HG02588 (cell line): Measurements from ENCODE around the gene PCDH10.

Experiments used
- ATAC-seq: cut with Tn5 transposase; IDR thresholded peaks from one replicate; pipeline ENCODE4 v1.9.1; 2021; ENCODE audit warnings: mild to moderate bottlenecking, moderate library complexity; ENCODE audit not compliant: unreplicated experiment

Gene PCDH10

DNA sequence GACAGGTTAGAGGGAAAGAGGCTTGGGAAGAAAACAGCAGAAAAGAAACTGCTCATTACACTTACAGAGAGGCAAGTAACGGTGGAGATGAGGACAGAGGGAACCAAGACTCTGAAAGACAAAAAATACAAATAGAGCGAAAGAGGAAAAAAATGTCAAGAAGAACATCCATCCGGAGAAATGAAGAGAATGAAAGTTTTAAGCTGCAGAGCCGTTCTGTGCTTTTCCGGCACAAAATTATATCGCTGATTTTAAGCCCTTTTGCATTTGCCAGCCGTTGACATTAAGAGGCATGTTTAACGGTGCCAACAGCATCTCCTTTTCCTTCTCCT, 236 bp downstream of the PCDH10 start:
- ATAC-seq = no peak

DNA sequence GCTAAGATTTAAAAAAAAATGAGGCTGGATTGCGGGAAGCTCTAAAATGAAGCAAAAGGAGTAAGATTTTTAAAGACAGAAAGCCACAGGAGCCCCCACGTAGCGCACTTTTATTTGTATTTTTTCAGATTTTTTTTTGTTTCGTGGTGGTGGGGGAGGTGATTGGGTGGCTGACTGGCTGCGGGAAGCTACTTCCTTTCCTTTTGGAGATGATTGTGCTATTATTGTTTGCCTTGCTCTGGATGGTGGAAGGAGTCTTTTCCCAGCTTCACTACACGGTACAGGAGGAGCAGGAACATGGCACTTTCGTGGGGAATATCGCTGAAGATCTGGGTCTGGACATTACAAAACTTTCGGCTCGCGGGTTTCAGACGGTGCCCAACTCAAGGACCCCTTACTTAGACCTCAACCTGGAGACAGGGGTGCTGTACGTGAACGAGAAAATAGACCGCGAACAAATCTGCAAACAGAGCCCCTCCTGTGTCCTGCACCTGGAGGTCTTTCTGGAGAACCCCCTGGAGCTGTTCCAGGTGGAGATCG, 908 bp downstream of the PCDH10 start:
- ATAC-seq = no peak

DNA sequence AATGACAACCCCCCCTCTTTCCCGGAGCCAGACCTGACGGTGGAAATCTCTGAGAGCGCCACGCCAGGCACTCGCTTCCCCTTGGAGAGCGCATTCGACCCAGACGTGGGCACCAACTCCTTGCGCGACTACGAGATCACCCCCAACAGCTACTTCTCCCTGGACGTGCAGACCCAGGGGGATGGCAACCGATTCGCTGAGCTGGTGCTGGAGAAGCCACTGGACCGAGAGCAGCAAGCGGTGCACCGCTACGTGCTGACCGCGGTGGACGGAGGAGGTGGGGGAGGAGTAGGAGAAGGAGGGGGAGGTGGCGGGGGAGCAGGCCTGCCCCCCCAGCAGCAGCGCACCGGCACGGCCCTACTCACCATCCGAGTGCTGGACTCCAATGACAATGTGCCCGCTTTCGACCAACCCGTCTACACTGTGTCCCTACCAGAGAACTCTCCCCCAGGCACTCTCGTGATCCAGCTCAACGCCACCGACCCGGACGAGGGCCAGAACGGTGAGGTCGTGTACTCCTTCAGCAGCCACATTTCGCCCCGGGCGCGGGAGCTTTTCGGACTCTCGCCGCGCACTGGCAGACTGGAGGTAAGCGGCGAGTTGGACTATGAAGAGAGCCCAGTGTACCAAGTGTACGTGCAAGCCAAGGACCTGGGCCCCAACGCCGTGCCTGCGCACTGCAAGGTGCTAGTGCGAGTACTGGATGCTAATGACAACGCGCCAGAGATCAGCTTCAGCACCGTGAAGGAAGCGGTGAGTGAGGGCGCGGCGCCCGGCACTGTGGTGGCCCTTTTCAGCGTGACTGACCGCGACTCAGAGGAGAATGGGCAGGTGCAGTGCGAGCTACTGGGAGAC, 1.6 kb downstream of the PCDH10 start:
- ATAC-seq = no peak

DNA sequence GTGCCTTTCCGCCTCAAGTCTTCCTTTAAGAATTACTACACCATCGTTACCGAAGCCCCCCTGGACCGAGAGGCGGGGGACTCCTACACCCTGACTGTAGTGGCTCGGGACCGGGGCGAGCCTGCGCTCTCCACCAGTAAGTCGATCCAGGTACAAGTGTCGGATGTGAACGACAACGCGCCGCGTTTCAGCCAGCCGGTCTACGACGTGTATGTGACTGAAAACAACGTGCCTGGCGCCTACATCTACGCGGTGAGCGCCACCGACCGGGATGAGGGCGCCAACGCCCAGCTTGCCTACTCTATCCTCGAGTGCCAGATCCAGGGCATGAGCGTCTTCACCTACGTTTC, 2.2 kb downstream of the PCDH10 start:
- no peak for ATAC-seq

DNA sequence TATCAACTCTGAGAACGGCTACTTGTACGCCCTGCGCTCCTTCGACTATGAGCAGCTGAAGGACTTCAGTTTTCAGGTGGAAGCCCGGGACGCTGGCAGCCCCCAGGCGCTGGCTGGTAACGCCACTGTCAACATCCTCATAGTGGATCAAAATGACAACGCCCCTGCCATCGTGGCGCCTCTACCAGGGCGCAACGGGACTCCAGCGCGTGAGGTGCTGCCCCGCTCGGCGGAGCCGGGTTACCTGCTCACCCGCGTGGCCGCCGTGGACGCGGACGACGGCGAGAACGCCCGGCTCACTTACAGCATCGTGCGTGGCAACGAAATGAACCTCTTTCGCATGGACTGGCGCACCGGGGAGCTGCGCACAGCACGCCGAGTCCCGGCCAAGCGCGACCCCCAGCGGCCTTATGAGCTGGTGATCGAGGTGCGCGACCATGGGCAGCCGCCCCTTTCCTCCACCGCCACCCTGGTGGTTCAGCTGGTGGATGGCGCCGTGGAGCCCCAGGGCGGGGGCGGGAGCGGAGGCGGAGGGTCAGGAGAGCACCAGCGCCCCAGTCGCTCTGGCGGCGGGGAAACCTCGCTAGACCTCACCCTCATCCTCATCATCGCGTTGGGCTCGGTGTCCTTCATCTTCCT, 2.7 kb downstream of the PCDH10 start:
- no peak for ATAC-seq

DNA sequence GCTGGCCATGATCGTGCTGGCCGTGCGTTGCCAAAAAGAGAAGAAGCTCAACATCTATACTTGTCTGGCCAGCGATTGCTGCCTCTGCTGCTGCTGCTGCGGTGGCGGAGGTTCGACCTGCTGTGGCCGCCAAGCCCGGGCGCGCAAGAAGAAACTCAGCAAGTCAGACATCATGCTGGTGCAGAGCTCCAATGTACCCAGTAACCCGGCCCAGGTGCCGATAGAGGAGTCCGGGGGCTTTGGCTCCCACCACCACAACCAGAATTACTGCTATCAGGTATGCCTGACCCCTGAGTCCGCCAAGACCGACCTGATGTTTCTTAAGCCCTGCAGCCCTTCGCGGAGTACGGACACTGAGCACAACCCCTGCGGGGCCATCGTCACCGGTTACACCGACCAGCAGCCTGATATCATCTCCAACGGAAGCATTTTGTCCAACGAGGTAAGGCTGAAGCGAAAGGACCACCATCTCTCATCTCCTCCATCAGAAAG, 3.3 kb downstream of the PCDH10 start:
- no peak for ATAC-seq

DNA sequence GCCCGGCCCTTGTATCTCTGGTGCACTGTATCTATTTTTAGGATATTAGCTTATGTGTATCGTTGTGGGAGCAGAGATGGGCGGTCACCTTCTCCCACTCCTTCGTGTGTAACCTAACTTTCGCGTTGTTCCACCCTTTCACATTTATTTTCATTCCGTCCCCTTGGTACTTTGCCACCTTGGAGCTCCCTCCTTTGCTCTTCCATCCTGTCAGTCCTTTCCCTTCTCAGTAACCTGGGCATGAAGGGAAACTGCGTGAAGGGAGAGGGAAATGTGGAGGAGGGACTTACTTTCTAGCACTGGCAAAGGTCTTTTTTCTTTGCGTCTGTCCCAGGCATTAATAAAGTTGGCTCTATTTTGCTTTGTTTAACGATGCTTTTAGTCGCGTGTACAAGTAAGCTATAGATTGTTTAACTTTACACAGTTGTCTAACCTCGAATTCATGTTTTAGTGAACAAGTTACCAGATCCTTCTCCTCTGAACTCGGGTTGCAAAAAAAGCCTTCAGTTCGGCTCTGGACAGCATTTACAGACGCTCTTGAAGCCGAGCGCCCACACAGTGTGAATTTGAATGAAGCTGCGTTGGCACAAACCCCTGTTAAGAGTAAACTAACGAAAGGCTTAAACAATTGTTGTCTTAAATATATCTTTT, 3.9 kb downstream of the PCDH10 start:
- ATAC-seq = no peak

DNA sequence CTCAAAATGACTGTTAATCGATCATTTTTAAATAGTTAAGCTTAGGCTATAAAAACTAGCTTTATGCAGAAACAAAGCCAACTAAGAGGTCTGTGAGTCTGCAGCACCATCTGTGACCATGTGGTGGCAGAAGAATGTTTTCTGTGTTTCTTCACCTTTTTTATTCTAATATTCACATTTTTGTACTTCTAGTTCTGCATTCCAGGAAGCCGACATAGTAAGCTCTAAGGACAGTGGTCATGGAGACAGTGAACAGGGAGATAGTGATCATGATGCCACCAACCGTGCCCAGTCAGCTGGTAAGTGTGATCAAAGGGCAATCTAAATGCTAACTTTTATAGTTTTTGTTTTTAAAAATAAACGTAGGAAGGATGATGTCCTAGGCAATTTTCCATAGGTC, 5.6 kb downstream of the PCDH10 start:
- no peak for ATAC-seq

DNA sequence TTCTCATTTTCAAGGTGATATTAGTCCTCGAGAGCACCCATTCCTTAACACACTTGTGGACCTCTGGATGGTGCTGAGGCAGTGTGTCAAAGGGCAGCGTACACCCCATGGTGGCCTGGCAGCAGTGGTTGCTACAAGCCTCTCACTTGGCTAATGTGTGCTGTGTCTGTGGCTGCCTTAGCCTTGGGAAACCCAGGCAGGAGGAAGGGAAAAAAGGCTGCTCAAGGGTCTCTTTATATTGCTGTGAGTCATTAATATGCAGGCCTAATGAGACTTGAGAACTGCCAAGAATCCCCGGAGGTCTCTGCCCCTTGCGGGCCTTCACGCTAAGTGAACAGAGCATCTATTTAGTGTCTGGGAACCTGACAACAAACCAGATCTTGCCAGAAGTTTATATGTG, 7.0 kb downstream of the PCDH10 start:
- no peak for ATAC-seq

DNA sequence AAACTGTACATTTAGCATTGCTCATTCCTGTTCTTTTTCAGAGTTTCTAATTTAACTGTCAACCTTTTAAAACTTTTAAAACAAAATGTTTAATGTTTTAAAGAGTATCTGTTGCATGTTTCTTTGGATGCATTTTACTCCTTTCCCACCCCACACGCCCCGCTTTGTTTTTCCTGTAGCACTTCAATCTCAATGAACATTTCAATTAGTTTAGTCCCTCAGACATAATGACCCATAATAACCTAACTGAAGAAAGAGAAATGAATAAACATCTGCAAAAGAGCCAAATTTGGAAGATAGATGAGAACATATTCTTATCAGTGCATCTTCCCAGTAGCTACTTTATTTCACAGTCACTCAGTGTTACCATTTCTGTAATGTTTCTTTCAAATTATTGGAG, 7.5 kb downstream of the PCDH10 start:
- ATAC-seq = no peak

DNA sequence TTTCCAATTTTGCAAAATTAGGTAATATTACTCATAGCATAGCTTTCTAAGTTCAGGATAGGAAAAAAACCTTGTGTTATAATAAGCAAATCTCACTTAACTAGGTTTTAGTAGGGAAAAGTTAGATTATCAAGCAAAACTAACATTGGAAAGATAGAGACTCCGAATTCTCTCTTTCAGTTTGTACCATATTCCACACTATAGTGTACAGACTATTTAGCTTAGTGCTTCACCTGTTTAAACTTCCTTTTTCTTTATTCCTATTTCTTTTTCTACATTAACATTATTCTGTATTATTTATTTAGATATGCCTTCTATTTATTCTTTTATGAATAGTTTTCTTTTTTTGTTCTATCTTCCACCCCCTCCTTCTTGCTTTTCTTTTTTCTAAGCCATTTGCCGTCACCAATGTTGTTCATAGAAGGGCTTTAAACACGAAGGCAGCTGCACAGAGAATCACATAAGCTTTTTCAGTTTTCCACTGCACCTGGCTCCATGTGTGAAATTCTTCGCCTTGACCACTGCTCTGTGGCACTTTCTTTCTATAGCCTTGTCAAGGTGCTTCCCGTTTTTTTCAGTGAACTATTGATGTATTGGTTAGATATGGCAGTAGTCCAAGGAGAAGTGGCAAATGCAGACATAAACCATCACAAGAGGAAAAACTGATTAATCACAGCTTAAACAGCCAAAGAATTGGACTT, 8.5 kb downstream of the PCDH10 start:
- no peak for ATAC-seq

DNA sequence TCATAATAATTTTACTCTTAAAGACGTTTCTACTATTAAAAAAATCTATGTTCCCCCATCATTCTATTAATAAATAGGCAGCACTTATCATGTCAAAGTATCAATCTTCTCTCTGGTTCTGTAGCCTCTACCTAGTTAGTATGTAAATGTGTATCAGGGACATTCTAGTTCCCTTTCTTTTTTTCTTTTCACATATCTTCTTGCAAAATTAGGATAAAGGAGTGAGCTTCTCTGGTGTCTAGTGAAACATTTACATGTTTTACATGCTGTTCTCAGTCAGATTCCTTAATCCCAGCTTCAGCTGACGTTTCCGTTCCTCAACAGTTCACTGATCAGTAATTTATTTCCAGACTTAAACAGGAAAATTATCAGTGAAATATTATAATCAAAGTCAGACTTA, 11.8 kb downstream of the PCDH10 start:
- no peak for ATAC-seq

DNA sequence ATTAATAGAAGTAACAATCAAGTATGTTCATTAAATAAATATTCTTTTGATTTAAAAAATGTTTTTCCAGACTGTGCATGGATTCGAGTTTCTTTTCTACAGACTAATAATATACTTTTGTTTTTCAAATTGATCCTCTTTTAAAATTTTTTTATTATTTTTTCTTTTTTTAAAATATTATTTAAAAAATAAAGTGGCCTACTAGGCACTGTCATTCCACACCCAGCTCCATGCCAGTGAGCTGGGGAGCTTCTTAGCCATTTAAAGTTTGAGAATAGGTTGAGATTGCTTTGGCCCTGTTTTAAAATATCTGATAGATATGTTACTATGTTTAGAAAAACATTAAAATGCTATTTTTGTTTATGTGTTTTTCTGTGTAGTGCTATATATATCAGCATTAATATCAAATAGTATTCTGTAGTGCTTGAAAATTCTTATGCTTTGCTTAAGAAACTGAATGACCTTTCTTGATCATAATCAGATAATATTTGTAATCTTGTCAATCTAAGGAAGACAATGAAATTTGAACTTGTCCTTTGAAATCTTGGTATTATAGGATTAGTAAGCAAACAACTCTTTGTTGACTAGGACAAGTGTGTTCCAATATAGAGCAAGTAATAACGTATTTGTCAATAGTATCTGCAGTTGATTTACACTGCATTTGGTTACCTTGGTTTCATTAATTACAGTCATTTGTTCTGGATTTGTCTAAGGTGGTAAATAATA, 12.6 kb downstream of the PCDH10 start:
- no peak for ATAC-seq

DNA sequence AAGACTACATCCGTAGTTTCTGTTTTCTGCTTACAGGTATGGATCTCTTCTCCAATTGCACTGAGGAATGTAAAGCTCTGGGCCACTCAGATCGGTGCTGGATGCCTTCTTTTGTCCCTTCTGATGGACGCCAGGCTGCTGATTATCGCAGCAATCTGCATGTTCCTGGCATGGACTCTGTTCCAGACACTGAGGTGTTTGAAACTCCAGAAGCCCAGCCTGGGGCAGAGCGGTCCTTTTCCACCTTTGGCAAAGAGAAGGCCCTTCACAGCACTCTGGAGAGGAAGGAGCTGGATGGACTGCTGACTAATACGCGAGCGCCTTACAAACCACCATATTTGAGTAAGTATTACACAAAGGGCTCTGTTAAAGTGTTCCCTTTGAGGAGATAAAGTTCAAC, 13.8 kb downstream of the PCDH10 start:
- ATAC-seq = no peak

DNA sequence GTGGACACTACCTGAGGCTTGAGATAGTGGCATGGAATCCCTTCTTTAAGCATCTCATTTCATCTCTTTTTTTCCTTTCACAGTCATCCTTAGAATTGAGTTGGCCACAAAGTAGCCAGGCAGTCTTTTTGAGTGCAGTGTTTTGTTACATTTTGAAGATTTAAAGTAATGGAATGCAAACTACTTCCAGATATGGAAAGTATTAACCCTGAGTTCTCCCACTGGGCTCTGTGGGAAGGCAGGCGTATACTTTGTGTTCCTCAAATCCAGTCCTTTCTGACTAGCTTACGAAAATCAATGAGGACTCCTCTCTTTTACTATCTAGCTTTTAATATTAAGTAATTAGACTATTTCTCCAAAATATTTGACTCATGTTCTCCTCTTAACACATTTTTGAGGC, 29.9 kb downstream of the PCDH10 start:
- no peak for ATAC-seq

DNA sequence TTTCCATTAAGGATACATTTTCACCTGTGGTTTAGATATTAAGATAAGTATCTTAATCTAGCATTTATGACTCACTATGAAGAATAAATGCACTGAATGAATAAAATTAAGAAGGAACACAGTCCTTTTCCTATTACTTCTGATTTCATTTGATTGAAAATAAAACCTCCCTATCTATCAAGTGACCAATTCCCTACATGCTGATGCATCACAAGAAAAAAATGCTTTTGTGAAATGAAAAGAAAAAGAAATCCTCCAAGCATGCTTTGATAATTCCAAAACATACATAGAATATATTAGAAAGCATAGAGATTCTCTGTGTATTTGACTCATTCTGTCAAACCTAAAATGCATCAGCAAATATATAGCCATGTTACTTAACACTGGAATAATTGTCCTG, 37.1 kb downstream of the PCDH10 start:
- no peak for ATAC-seq

DNA sequence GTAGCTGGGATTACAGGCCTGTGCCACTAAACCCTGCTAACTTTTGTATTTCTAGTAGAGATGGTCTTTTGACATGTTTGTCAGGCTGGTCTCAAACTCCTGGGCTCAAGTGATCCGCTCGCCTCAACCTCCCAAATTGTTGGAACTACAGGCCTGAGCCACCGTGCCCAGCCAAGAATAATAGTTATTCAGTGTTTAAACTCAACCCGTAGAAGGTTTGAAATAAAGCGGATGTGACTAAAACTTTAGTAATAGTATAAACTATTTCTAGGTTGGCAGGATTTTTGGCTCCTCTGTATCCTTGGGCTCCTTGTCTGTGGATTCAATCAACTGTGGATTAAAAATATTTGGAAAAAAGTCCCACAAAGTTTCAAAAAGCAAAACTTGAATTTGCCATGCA, 37.8 kb downstream of the PCDH10 start:
- ATAC-seq = no peak

DNA sequence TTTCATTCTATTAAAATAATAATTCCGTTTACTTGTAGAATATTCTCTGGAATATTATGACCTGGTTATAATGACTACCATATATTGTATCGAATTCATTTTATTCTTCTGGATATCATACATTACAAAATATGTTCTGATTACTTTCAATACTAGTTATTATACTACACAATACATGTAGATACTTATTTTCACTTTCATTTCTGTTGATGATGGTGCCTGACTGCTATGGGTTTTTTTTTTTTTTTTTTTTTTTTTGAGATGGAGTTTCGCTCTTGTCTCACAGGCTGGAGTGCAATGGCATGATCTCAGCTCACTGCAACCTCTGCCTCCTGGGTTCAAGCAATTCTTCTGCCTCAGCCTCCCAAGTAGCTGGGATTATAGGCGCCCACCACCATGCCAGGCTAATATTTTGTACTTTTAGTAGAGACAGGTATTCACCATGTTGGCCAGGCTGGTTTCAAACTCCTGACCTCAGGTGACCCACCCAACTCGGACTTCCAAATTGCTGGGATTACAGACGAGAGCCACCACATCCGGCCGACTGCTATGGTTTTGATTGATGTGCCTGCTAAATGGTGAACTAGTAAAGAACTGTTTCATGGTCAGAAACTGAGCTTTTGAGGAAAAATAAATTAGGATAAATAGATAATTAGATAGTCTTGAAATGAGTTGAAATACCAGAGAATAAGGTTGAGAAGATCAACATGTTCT, 39.5 kb downstream of the PCDH10 start:
- no peak for ATAC-seq

DNA sequence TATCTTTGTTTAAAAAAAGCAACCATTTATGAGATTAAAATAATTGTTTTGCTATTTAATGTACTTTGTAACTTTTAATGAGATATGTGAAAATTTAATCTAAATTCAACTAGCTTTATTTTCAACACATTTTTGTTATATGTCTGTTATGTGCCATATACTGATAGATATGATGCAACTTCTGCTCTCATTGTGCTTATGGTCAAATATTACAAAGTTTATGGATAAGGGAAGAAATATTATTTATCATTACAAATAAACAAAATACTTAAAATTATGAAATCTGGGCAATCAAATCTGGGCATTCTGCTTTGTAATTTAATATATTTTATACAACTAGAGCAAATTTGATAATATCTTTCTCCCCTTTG, 40.0 kb downstream of the PCDH10 start:
- no peak for ATAC-seq

DNA sequence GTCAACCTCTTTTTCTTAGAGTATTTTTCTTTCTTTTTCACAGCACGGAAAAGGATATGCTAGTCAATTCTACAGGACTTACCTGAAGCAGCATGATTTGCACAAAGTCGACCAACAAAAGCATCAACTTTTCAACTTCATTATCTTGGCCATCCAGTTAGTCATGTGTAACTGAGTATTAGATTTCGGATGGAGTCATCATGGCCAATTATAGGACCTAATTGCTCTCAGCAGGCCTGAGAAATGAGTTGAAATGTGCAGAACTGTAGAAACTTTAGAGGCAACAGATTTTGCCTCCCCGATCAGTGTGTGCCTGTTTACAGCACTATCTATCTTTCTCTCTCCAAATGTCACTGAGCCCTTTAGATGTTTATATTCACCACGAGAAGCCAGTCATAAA, 41.0 kb downstream of the PCDH10 start:
- ATAC-seq = no peak
